Measurements from ENCODE around the gene OR5H6. TPM values are rescaled to one million over a fixed set of nuclear protein-coding genes. Genes with fewer than 3 reads are reported as not detected.

The OR5H6 gene
- total and polyA plus RNA-seq, 2 donors (not counting 1 experiment from before 2014, with no cell fraction given), result not detected

- WGBS (ENCODE audit: insufficient coverage), result no CpG with 5 or more reads among the region's 1 CpG
- H3K36me3 ChIP-seq (replicated peaks in 1 of 2; ENCODE audit: control extremely low read depth in 1 of 2, control insufficient read depth in 1 of 2, extremely low read depth in 1 of 2, insufficient read depth in 2 of 2, low read length in 1 of 2), result no peaks in the 10 kb centered on the region
- H4K20me1 ChIP-seq (ENCODE audit: control insufficient read depth, insufficient read depth, low read length, poor library complexity, severe bottlenecking), result no peaks in the 10 kb centered on the region
- Mint-ChIP-seq H3K4me3 (no peak overlapping the region), H3K9me3 (ENCODE audit: insufficient read depth) (peaks cover 2% of the 10 kb centered on the region), H3K27ac (no peak overlapping the region), H3K4me1 (no peaks in the 10 kb centered on the region), H3K27me3 (no peaks in the 10 kb centered on the region)
- no peak overlapping the region for H3K4me2 ChIP-seq (replicated peaks; ENCODE audit: low read depth, low read length, poor library complexity, severe bottlenecking)
- H3K9me3 ChIP-seq (ENCODE audit: control extremely low read depth in 1 of 3, control insufficient read depth in 2 of 3, insufficient read depth in 1 of 3, low read length in 2 of 3), result peaks cover 0 to 5% (median 0%) of the 10 kb centered on the region in 3 donors
- no peak overlapping the region for H2AFZ ChIP-seq (ENCODE audit: insufficient read depth, low read depth, low read length, poor library complexity, severe bottlenecking)
- H3K4me1 ChIP-seq (ENCODE audit: control insufficient read depth in 2 of 2, insufficient read depth in 2 of 2, low read length in 2 of 2), result no peaks in the 10 kb centered on the region
- POLR2A ChIA-PET, result no interaction called here
- no peaks in the 10 kb centered on the region for H3K79me2 ChIP-seq (ENCODE audit: control insufficient read depth, insufficient read depth, low read length)
- intact Hi-C loops (cut with micrococcal nuclease), result no loop called here
- no peak overlapping the region for H3K9ac ChIP-seq (ENCODE audit: low read length)
- no peak for DNase-seq
- no peak for ATAC-seq (ENCODE audit: low read depth)
- H3K27me3 ChIP-seq (replicated peaks in 1 of 4; ENCODE audit: control extremely low read depth in 1 of 4, control insufficient read depth in 3 of 4, insufficient read depth in 4 of 4, low read length in 3 of 4), result peaks cover 0 to 4% (median 0%) of the 10 kb centered on the region in 4 experiments
- CTCF ChIA-PET, result no interaction called here
- no peak for TF ChIP-seq EZH2 (IDR thresholded peaks at IDR 0.05; ENCODE audit: borderline replicate concordance, insufficient read depth, low read depth, low read length, poor library complexity, severe bottlenecking)
- TF ChIP-seq CTCF (IDR thresholded peaks at IDR 0.05), result no peak
- no peak overlapping the region for H3K27ac ChIP-seq (ENCODE audit: low read length in 2 of 2)
- no peak overlapping the region for H3K4me3 ChIP-seq (ENCODE audit: control extremely low read depth in 1 of 5, extremely low read depth in 1 of 5, insufficient read depth in 1 of 5, low read depth in 2 of 5, low read length in 4 of 5)
These were observed 26.9 kb downstream of the OR5H6 start for GRCh38 chr3:98290916-98291315.

GRCh38 chr3:98291332-98291957, 27.4 kb downstream of the OR5H6 start:
- Histone ChIP-seq H3K4me2 (replicated peaks; ENCODE audit: low read depth, low read length, poor library complexity, severe bottlenecking) (no peak overlapping the region), H3K4me3 (ENCODE audit: control extremely low read depth in 1 of 5, extremely low read depth in 1 of 5, insufficient read depth in 1 of 5, low read depth in 2 of 5, low read length in 4 of 5) (no peak overlapping the region), H2AFZ (ENCODE audit: insufficient read depth, low read depth, low read length, poor library complexity, severe bottlenecking) (no peak overlapping the region), H3K9ac (ENCODE audit: low read length) (no peak overlapping the region), H3K9me3 (ENCODE audit: control extremely low read depth in 1 of 3, control insufficient read depth in 2 of 3, insufficient read depth in 1 of 3, low read length in 2 of 3) (peaks cover 0 to 5% (median 0%) of the 10 kb centered on the region in 3 donors), H3K27ac (ENCODE audit: low read length in 2 of 2) (no peak overlapping the region), H3K36me3 (replicated peaks in 1 of 2; ENCODE audit: control extremely low read depth in 1 of 2, control insufficient read depth in 1 of 2, extremely low read depth in 1 of 2, insufficient read depth in 2 of 2, low read length in 1 of 2) (no peaks in the 10 kb centered on the region), H3K27me3 (replicated peaks in 1 of 4; ENCODE audit: control extremely low read depth in 1 of 4, control insufficient read depth in 3 of 4, insufficient read depth in 4 of 4, low read length in 3 of 4) (peaks cover 0 to 4% (median 0%) of the 10 kb centered on the region in 4 experiments), H4K20me1 (ENCODE audit: control insufficient read depth, insufficient read depth, low read length, poor library complexity, severe bottlenecking) (no peaks in the 10 kb centered on the region), H3K4me1 (ENCODE audit: control insufficient read depth in 2 of 2, insufficient read depth in 2 of 2, low read length in 2 of 2) (no peaks in the 10 kb centered on the region), H3K79me2 (ENCODE audit: control insufficient read depth, insufficient read depth, low read length) (no peaks in the 10 kb centered on the region)
- Mint-ChIP-seq H3K9me3 (ENCODE audit: insufficient read depth) (peaks cover 2% of the 10 kb centered on the region), H3K27ac (no peak overlapping the region), H3K27me3 (no peaks in the 10 kb centered on the region), H3K4me3 (no peak overlapping the region), H3K4me1 (no peaks in the 10 kb centered on the region)
- ChIA-PET CTCF (no interaction called here), POLR2A (no interaction called here)
- TF ChIP-seq CTCF (IDR thresholded peaks at IDR 0.05) (no peak), EZH2 (IDR thresholded peaks at IDR 0.05; ENCODE audit: borderline replicate concordance, insufficient read depth, low read depth, low read length, poor library complexity, severe bottlenecking) (no peak)
- ATAC-seq (ENCODE audit: low read depth) (no peak), DNase-seq (no peak)
- intact Hi-C loops (cut with micrococcal nuclease), result no loop called here
- 87% methylated on average over 10 of the region's 10 CpGs for WGBS (ENCODE audit: insufficient coverage)

Data from B cell (primary cell).